Measurements from ENCODE around the gene JAK1.

Gene JAK1

DNA sequence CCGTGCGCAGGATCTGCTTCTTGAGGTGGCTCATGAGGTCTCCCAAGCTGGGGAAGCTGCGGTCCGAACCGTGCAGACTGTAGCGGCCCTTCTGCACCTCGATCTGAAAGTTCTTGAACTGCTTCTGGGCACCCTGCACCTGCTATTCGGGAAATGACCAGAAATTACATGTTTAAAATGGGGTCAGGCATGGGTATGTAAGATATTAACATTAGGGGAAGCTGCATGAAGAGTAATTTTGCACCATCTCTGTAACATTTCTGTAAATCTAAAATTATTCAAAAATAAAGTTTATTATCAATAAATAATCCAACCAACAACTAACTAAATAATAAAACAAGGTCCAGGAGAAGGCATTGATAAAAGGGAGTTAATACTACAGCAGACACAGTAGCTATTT, 110.8 kb downstream of the JAK1 start:
- no peak for DNase-seq

DNA sequence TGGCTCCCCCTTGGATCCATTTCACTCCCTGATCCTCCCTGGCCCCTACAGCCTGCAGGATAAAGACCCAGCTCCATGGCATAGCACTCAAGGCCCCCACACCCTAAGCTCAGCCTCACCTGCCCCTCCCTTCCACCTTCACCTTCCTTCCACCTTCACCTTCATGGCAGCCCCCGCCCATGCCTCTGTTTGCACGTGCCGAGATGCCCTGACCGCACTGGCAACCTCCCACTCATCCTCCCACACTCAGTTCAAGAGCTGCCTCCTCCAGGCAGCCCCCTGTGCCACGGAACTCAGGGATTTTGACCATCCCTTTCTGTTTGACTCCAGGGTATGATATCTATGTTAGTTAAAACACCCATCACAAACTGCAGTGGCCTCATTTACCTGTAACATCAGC, 111.7 kb downstream of the JAK1 start:
- no peak for DNase-seq

DNA sequence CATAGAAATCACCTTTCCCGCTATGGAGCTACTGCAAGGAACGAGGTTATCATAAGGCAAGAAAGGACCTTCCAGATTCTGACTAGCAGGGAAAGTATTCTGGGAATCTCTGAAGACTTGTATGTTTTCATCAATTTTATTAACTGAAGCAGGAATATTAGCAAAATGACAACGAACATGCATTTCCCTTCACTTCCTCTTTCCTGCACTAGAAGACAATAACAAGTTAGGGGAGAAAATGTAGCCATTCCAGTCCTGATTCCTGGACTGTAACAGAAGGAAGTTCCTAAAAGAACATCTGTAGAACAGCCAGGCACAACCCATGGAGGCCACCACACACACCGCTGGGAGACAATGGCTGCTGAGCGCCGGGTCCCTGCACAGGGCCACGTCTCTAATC, 114.7 kb downstream of the JAK1 start:
- no peak for DNase-seq

DNA sequence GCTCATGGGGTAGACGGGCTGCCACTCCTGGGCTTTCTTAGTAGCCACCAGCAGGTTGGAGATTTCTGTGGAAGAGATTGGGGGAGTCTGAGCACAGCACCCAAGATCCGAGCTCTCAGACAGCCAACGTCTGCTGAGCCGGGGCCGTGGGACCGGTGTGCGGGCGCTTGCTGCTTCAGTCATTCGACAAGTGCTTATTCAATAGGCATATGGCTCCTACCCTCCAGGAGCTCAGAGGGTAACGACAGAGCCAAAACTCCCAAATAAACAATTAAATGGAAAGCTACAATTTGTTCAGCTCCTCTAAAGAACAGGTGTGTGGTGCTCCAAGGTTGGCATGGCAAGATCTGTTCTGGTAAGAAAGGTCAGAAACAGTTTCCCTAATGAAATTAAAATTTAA, 115.5 kb downstream of the JAK1 start:
- DNase-seq: no peak

DNA sequence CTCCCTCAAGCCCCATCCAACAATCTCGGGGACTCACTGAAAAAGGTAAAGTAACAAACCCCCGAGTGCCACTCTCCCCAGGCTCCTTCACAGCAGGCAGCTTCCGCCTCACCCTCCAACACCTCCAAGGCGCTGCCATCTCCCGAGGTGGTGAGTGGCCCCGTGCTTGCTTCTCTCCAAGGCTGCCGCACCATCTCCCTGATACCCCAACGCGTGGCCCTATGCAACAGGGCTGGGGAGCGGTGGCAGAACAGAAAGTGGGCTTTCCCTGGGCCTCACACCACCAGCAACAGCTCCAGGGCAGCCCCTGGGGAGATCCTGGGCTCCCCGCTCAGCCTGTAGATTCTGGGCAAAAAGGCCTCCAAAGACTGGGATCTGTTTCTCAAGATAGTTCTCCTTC, 116.4 kb downstream of the JAK1 start:
- no peak for DNase-seq

DNA sequence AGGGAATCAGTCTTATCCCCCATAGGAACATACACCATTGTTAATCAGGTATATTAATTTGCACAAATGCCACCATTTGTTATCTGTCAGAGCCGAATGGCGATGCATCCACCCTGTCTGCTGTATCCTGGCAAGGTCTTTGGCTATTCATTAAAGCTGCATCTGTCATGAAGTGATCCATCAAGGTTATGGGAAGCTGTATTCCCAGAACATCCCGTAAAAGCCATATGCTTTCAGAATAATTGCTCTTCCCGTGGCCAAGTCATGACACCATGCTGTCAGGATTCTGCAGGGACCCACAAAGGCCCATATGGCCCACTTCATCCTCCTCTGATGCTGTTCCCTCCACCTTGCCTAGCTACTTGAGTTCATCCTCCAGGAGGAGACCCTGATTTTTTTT, 117.5 kb downstream of the JAK1 start:
- no peak for DNase-seq

DNA sequence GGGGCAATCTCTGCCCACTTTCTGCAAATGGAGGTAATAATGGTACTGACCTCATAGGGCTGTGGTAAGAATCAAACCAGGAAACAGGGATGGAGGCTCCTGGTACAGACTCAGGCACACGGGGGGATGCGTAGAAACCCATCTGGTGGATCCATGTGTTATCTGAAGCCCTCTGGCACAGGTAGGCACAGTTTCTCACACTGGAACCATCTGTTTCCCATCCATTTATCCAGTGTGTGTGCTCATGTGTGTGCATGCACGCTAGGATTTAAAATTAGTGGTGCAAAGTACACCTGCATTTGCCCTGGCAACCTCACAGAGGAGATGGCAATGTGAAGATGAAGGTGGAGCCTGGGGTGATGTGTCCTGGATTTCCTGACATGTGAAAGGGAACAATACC, 118.2 kb downstream of the JAK1 start:
- DNase-seq: no peak

DNA sequence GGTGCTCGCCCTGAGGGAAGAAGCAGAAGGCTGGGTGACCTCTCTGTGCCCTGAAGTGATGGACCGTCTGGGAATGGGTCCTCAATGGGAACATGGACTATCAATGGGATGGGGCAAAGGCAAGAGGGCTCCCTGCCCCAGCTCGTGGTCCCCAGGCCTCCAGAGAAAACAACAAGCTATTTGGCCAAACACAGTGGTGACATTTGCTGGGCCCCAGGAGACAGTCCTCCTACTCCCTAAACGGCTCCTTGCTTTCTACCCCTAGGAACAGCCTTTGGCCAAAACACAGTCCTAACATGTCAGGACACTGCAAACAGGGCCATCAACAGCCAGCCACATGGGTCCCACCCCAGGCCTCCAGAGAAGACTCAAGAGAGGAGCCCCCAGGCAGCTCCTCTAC, 118.7 kb downstream of the JAK1 start:
- DNase-seq: no peak

DNA sequence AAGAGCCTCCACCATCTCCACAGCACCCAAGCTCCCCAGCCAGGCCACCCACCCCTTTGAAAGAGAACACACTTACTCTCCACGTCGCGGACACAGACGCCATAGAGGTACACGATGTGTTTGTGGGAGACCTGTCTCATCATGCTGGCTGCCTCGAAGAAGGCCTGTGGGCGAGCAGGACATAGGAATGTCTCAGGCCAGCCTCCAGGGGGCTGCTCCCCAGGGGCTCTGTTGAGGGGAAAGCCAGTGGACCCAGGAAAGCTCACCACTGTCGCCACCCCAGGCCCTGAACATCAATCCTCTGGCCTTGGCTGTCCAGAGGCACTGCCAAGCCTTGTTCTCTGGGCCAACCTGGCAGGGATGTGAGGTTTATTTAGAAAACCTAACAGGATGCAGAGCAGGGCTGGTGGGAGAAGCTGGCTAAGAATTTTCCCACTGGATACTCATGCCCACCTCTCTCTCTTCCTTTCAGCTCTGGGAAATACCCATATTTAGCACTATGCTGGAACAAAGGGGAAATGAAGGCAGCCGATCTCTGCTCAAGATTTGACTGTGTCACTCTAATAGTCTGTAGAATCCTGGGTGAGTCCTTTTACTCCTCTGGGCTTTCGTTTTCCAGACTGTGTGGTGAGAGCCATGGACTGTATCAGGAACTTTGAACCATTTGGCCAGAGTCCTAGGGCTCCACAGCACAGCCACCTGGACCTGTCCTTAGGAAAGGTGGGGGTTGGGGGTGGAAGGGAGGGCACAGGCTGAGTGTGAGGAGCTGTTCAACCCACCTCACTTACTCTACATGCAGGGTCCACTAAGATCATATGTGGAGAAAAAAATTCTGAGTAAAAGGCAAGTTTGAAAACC, 119.5 kb downstream of the JAK1 start:
- DNase-seq: no peak

DNA sequence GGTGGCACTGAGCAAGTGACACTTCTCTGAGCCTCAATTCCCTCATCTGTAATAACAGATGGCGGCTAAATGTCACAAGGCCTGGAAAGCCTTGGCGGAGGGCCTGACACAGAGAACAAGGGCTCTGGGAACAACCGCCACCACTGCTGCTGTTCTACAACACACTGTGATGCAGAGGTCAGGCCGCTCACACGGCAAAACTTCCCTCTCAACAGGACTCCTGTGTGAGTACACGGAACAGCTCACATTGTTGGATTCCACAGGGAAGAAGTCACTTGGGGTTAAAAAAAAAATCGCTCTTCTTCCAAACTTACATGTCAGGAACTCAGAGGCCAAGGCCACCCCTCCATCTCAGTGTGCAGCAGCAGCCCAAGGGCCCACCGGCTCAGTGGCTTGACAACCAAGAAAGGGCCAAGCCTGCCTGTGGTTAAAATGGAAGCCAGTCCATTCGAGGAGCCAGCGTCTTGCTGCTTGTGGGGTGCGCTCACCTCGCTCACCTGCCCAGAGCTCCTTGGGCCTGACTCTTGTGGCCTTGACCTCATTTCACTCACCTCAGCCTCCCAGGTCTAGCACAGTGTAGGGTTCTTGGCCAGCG, 120.4 kb downstream of the JAK1 start:
- no peak for DNase-seq

DNA sequence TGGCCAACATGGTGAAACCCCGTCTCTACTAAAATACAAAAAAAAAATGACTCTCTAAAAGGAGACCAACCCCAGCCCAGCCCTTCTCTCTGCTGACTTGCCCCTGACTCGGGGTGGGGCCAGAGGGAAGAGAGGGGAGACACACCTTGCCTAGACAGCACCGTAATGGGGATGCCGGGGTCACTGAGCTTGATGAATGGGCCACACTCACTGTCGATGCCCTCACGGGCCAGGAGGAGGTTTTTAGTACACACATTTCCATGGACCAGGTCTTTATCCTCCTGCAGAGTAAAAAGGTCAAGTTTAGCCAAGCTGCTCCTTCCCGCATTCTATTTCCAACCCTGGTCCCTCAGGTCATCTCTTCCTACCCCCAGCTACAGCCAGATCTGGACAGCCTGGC, 121.7 kb downstream of the JAK1 start:
- no peak for DNase-seq

DNA sequence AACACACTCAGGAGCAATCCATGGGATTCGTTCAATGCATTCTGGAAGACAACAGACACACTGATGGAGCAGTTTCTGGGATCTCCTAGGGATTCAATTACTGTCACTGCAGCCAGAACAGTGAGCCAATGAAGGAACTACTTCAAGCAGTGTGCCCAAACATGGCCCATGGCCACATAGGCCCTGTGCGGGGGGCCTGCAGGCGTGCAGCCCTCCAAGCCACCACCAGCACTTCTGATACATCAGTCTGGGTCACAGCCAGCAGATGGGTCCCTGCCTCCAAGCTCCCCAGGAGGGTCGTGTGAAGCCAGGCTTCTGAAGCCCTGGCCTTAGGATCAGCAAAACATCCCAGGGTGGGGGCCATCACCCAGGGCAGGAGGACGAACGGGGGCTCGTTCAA, 122.2 kb downstream of the JAK1 start:
- no peak for DNase-seq

DNA sequence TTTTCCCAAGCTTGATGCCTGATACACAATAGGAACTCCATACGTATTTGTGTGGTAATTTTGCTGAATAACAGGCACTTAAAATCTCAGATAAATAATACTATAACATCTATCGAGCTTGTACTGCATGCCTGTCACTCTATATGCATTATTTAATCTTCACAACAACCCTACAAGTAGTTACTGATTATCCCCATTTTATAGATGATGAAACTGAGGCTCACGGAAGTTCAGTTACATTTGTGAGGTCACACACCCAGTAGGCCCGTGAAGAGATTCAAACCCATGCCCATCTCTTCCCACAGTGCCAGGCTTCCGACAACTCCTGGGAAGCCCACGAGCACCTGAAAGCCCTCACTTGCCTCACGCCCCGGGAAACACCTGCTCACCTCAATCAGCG, 122.7 kb downstream of the JAK1 start:
- no peak for DNase-seq

DNA sequence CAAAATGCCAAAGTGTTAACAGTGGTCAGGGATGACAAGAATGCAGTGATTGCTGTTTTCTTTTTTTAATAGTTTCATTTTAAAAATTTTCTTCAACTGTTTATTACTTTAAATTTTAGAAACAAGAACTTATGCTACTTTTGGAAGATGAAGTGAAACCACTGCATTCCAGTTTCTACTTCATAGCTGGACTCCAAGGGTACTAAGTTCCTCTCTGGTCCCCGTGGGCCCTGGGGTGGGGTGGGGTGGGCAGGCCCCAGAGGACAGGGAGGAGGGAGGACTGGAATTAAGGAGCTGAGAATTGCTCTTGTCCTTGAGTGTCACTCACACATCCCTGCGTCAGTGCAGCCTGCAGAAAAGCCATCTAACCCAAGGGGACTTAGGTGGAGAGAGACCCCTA, 124.1 kb downstream of the JAK1 start:
- DNase-seq: no peak

DNA sequence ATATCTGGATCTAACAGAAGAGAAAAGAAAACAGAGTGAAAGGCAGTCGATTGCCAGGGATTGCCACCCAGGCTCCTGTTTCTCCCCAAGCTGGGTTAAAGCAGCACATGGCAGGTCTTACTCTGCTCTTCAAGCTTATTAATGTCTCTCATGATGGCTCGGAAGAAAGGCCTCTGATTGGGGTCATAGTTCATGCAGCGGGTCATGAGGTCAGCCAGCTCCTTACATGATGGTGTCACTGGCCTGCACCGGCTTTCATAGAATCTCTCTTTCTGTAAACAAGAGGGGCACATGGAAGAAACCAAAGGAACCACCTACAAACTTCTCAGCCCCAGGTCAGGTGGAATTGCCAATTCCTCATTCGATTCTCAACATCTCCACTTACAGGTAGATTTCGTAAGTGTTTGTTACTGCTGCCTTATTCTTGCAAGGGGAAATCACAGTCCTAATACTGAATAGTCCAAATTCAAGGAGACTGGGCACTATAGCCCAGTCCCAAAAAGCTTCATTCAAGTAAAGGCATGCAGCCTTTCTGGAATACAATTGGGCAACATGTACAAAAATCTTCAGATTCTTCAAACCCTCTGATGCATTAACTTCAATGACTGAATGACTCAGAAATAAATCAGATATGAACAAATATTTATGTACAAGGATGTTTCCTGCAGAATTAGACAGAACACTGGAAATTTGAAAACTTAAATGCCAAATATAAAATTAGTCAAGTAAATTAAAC, 124.9 kb downstream of the JAK1 start:
- no peak for DNase-seq

DNA sequence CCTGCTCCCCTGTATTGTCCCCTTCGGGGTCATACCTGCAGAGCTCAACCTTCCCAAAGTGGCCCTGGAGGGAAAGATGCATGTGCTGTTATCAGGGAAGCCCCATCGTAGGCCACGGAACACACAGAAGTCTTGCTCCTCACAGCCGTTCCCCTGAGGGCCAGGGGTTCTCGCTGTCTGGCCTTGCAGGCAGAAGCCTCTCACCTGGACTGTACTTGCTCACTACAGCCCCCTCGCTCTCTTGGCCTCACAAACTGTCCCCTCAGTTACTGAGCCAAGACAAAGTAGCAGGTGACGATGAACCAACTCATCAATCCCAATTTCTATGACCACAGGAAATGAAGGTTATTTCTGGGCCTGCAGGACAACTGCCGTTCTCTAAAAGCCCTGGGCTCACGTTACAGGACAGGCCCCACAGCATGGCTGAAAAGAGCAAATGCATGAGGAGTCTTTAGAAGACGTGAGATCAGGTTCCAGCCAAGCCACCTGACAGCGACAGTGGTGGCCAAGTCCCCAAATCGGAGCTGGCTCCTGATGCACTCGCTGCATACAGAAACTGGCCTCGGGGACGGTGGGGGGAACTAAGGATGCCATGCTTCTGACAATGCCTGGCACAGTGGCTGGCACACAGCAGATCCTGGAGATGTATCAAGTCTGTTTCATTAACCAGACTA, 126.5 kb downstream of the JAK1 start:
- DNase-seq: no peak

DNA sequence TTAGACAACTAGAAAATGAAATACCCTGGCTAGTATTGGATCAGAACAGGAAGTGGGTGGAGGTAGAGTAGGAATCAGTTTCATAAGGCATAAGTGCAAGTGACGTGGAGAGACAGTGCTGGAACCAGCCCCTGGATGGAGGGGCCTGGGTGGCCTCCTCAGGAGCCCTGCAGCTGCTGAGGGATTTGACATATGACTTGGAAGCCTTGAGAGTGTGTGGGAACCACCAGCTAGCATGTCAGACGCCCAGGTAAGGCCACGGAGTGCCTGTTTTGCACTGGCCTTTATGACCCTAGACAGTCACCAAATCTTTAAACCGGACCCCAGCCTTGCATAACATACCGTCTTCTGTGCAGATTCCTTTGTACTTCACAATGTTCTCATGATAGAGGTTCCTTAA, 127.1 kb downstream of the JAK1 start:
- DNase-seq: no peak

DNA sequence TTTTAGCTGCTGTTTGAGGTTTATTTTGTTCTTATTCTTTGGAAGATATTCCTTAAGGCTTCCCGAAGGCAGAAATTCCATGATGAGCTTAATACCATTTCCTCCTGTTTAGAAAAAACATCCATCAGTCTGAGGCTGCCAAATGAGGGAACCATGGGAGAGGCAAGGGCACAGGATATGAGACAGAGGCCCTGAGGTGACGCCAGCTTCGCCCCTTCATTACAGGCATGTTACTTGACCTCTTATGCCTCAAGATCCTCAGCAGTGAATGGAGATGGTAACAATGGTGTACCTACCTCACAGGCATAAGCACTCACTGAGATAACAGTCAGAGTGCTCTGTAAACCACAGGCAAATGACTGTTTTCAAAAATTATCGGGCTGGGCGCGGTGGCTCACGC, 127.9 kb downstream of the JAK1 start:
- no peak for DNase-seq

DNA sequence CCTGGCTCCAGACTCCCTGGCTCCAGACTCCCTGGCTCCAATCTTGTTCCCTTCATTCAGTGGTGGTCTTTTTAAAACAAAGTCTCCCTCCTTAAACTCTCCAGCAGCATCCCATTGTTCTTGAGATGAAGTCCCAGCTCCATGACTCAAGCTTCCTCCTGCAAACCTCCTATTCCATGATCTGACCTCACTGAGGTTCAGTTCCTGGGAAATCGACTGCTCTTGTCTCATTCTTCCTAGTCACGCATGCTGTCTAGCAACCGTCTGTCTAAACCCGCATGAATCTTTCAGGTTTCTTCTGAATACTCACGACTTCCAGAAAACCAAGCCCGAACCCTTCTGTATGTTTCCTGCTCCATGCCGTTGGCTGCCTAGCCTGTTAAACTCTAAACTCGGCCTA, 129.5 kb downstream of the JAK1 start:
- DNase-seq: no peak

DNA sequence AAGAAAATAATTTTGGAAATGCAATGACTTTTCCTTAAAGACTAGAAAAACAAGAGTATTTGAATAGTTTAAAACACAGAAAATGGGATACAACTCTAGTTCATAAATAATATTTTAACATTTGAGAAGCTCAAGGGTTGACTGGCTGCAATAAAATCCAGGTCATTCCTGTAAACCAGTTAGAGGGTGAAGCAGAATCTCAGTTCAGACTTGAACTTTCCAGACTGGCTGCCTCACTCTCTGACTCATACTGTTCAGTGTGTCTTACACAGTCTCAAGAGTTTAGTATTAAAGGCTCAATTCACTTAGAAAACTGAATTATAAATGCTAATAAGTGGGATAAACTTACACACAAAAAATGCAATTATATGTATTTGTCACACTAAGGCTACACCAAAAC, 131.6 kb downstream of the JAK1 start:
- DNase-seq: no peak

DNA sequence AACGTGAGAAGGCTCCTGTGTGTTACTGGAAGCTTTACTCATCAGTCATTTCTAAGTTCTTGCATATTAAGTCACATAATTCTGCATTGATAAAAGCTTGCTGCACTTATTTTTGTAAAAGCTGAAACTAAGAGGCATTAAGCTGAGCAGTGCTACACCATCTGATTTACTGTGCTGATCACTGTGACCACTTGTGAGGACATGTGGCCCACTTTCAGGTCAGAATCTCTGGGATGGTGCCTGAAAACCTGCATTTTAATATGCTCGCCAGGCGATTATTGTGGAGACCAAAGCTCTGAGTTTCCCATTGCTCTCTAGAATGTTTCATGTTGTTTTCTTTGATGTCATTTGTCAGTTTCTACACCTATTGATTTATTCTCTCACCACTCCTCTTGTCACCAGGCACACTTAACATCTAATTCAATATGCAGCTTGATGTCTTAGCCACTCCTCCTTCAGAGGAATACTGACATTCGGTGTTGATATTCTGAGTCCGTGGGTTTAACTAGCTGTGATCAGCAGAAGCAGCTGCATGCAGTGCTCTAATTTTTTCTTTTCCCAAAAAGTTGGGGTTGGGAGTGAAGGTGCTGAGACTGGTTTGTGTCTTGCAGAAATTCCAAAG, 136.2 kb downstream of the JAK1 start:
- DNase-seq: no peak

DNA sequence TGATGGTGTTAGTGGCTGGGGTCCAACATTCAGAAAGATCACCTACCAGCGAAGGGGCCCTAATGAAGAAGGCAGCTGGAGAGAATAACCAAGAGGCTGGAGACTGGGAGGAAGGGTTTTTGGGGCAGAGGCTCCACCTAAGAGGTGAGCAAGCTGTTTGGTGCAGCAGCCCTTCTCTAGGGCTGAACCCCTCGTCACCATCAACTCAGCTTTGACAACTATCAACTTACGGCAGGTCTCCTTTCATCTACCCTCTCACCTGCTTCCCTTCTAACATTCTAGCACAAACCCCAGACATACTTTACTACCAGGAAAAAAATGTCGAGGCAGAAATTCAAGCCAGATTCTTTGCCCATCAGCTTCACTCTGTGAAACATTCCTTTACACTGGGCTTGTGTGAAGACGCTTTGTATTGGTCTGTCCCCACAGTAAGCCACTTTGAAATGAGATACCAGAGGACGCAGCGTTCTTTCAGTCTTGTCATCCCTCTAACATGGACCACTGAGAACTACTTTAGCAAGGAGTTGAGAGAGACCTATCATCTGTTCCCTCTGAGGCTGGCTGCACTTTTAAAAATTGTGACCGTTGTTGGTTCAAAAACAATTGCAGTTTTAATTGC, 136.8 kb downstream of the JAK1 start:
- no peak for DNase-seq

DNA sequence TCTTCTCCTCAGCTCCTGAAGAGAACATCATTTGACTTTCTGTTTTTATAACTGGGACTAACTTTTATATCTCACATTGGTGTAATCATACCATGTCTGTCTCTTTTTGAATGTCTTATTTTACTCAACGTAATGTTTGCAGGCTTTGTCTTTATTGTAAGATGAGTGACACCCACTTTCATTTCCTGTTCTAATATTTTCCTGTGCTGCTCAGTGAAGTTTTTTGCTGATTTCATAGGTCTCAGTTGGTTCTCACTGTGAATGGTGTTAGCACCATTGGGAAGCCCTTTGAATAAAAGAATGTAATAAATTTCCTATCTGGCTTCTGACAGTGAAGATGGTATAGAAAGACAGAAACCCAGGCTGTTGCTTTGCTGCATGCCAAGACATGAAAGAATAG, 137.5 kb downstream of the JAK1 start:
- DNase-seq: no peak

Data from activated naive CD4-positive, alpha-beta T cell treated with Interleukin-2 at 50 U/mL for 16 hours (primary cell).